Measurements from ENCODE around the gene LCN6.

GRCh38 chr9:136777359-136777758 lies 29.0 kb upstream of the LCN6 start:
- TF ChIP-seq SUZ12 (IDR thresholded peaks at IDR 0.05) (no peak), ARNT (IDR thresholded peaks at IDR 0.05) (no peak), HDGF (IDR thresholded peaks at IDR 0.05; ENCODE audit: borderline replicate concordance) (no peak), CTBP1 (IDR thresholded peaks at IDR 0.05; ENCODE audit: borderline replicate concordance) (no peak), SP1 (IDR thresholded peaks at IDR 0.05) (no peak), FOXM1 (IDR thresholded peaks at IDR 0.05; ENCODE audit: borderline replicate concordance) (no peak), ELF4 (IDR thresholded peaks at IDR 0.05) (no peak), ZNF384 (IDR thresholded peaks at IDR 0.05) (no peak), PKNOX1 (IDR thresholded peaks at IDR 0.05) (no peak), BHLHE40 (IDR thresholded peaks at IDR 0.05; ENCODE audit: borderline replicate concordance) (no peak), FOXA1 (IDR thresholded peaks at IDR 0.05) (no peak), TARDBP (IDR thresholded peaks at IDR 0.05) (no peak)
